ENCODE measurements around the gene CRTC3. TPM values are rescaled to one million over a fixed set of nuclear protein-coding genes. Genes with fewer than 3 reads are reported as not detected.

CRTC3 gene
- total RNA-seq, 4 donors from 2014 or later, result 46.4 to 66.8 (median 59.8) TPM

- no peak for TF ChIP-seq POLR2AphosphoS5 (IDR thresholded peaks at IDR 0.05)
- TF ChIP-seq EP300 (IDR thresholded peaks at IDR 0.05), result no peak
- no peak for TF ChIP-seq POLR2A (IDR thresholded peaks at IDR 0.05; ENCODE audit: low read depth)
- no peak for TF ChIP-seq CTCF (IDR thresholded peaks at IDR 0.05)
- intact Hi-C loops (cut with DNase I), result no loop called here
- H3K36me3 ChIP-seq, result peaks cover 0 to 5% (median 0%) of the 10 kb centered on the region in 4 donors
- DNase-seq (ENCODE audit: extremely low spot score), result no peak
- H3K4me1 ChIP-seq, result peaks cover 19 to 56% (median 51%) of the 10 kb centered on the region in 4 donors
- no peak overlapping the region for H3K4me3 ChIP-seq
- H3K9me3 ChIP-seq, result no peaks in the 10 kb centered on the region
- no peaks in the 10 kb centered on the region for H3K27me3 ChIP-seq
- WGBS, result 69% methylated on average over 5 of the region's 5 CpGs
- no peak overlapping the region for H3K27ac ChIP-seq (replicated peaks in 1 of 4)
Measured at GRCh38 chr15:90588427-90588826, 58.7 kb downstream of the CRTC3 start.

GRCh38 chr15:90591524-90591923 is 61.8 kb downstream of the CRTC3 start:
- H3K27me3 ChIP-seq, result no peaks in the 10 kb centered on the region
- no peak overlapping the region for H3K4me3 ChIP-seq
- WGBS, result 92% methylated on average over 1 of the region's 1 CpG
- TF ChIP-seq POLR2A (IDR thresholded peaks at IDR 0.05; ENCODE audit: low read depth) (no peak), POLR2AphosphoS5 (IDR thresholded peaks at IDR 0.05) (no peak), CTCF (IDR thresholded peaks at IDR 0.05) (no peak), EP300 (IDR thresholded peaks at IDR 0.05) (no peak)
- H3K9me3 ChIP-seq, result no peaks in the 10 kb centered on the region
- no peak overlapping the region for H3K27ac ChIP-seq (replicated peaks in 1 of 4)
- intact Hi-C loops (cut with DNase I), result no loop called here
- H3K4me1 ChIP-seq, result peaks cover 23 to 65% (median 58%) of the 10 kb centered on the region in 4 donors
- H3K36me3 ChIP-seq, result peaks cover 0 to 14% (median 3%) of the 10 kb centered on the region in 4 donors
- no peak for DNase-seq (ENCODE audit: extremely low spot score)

- Histone ChIP-seq H3K36me3 (peaks cover 0 to 14% (median 3%) of the 10 kb centered on the region in 4 donors), H3K9me3 (no peaks in the 10 kb centered on the region), H3K27ac (replicated peaks in 1 of 4) (no peak overlapping the region), H3K27me3 (no peaks in the 10 kb centered on the region), H3K4me3 (no peak overlapping the region), H3K4me1 (peaks cover 31 to 73% (median 65%) of the 10 kb centered on the region in 4 donors)
- intact Hi-C loops (cut with DNase I), result no loop called here
- TF ChIP-seq EP300 (IDR thresholded peaks at IDR 0.05) (no peak), POLR2AphosphoS5 (IDR thresholded peaks at IDR 0.05) (peak in 1 of 2 donors; percentile 20)
- no peak for DNase-seq (ENCODE audit: extremely low spot score)
- 78% methylated on average over 5 of the region's 5 CpGs for WGBS
Measured at GRCh38 chr15:90592131-90592881, 62.6 kb downstream of the CRTC3 start.

GRCh38 chr15:90593499-90594158 is 63.9 kb downstream of the CRTC3 start:
- no peak for DNase-seq (ENCODE audit: extremely low spot score)
- Histone ChIP-seq H3K27ac (replicated peaks in 1 of 4) (peak overlapping the region; percentile 62 to 73 (median 68)), H3K27me3 (no peaks in the 10 kb centered on the region), H3K4me1 (peaks cover 44 to 86% (median 73%) of the 10 kb centered on the region in 4 donors), H3K9me3 (no peaks in the 10 kb centered on the region), H3K36me3 (peaks cover 0 to 14% (median 3%) of the 10 kb centered on the region in 4 donors), H3K4me3 (no peak overlapping the region)
- intact Hi-C loops (cut with DNase I), result no loop called here
- WGBS, result 77% methylated on average over 10 of the region's 10 CpGs
- TF ChIP-seq POLR2A (IDR thresholded peaks at IDR 0.05; ENCODE audit: low read depth) (no peak), POLR2AphosphoS5 (IDR thresholded peaks at IDR 0.05) (no peak), EP300 (IDR thresholded peaks at IDR 0.05) (no peak), CTCF (IDR thresholded peaks at IDR 0.05) (no peak)

- peak; percentile 95 for DNase-seq (ENCODE audit: extremely low spot score)
- Histone ChIP-seq H3K27me3 (no peaks in the 10 kb centered on the region), H3K9me3 (no peaks in the 10 kb centered on the region), H3K36me3 (peaks cover 0 to 14% (median 3%) of the 10 kb centered on the region in 4 donors), H3K4me1 (peaks cover 50 to 93% (median 80%) of the 10 kb centered on the region in 4 donors), H3K27ac (replicated peaks in 1 of 4) (peak overlapping the region; percentile 62 to 73 (median 68)), H3K4me3 (no peak overlapping the region)
- WGBS, result 51% methylated on average over 10 of the region's 10 CpGs
- intact Hi-C loops (cut with DNase I), result no loop called here
- TF ChIP-seq CTCF (IDR thresholded peaks at IDR 0.05), result no peak
- peak; percentile 53 to 57 for TF ChIP-seq POLR2AphosphoS5 (IDR thresholded peaks at IDR 0.05)
- TF ChIP-seq EP300 (IDR thresholded peaks at IDR 0.05), result peak; percentile 70
- TF ChIP-seq POLR2A (IDR thresholded peaks at IDR 0.05; ENCODE audit: low read depth), result no peak
Measured at GRCh38 chr15:90594301-90594738, 64.6 kb downstream of the CRTC3 start.

All from esophagus muscularis mucosa (tissue), 4 donors.